HG02885 (cell line): ENCODE data around the gene TUBA1C.
"Not testable (repeated sequence)": the region's sequence is repeated elsewhere in the genome, so short reads cannot be mapped to it uniquely, and the experiment has no call there.

Experiments
- ATAC-seq: cut with Tn5 transposase; IDR thresholded peaks from one replicate; pipeline ENCODE4 v1.9.1; 2021; ENCODE audit warnings: mild to moderate bottlenecking; ENCODE audit not compliant: unreplicated experiment, poor library complexity

The TUBA1C gene

GRCh38 chr12:49282740-49283375 is 18.0 kb downstream of the TUBA1C start:
- not testable (repeated sequence) for ATAC-seq

GRCh38 chr12:49283541-49284429 is 18.9 kb downstream of the TUBA1C start:
- ATAC-seq = no peak

GRCh38 chr12:49284672-49285071 is 19.8 kb downstream of the TUBA1C start:
- ATAC-seq = no peak

- ATAC-seq = no peak
These were observed 23.0 kb downstream of the TUBA1C start for GRCh38 chr12:49287876-49288275.

- no peak for ATAC-seq
These were observed 23.6 kb downstream of the TUBA1C start for GRCh38 chr12:49288412-49288853.

GRCh38 chr12:49288922-49289555 is 24.2 kb downstream of the TUBA1C start:
- ATAC-seq = no peak

- no peak for ATAC-seq
These were observed 27.8 kb downstream of the TUBA1C start for GRCh38 chr12:49292729-49293055.

- no peak for ATAC-seq
These were observed 28.4 kb downstream of the TUBA1C start for GRCh38 chr12:49293056-49293956.

GRCh38 chr12:49294086-49294803 is 29.4 kb downstream of the TUBA1C start:
- no peak for ATAC-seq

- ATAC-seq = no peak
These were observed 29.9 kb downstream of the TUBA1C start for GRCh38 chr12:49294804-49295081.

GRCh38 chr12:49295082-49295936 is 30.4 kb downstream of the TUBA1C start, which contains the start of gene PRPH:
Gene PRPH, plus strand, starts transcription at chr12:49295147. Its CDS starts 54 bp downstream, at chr12:49295201.
- no peak for ATAC-seq

- ATAC-seq = no peak
These were observed 31.4 kb downstream of the TUBA1C start for GRCh38 chr12:49296034-49296835.

GRCh38 chr12:49296836-49297694 is 32.2 kb downstream of the TUBA1C start:
- ATAC-seq = no peak

- ATAC-seq = no peak
These were observed 32.8 kb downstream of the TUBA1C start for GRCh38 chr12:49297695-49298060.

- ATAC-seq = no peak
These were observed 33.3 kb downstream of the TUBA1C start for GRCh38 chr12:49298160-49298559.

- ATAC-seq = no peak
These were observed 36.9 kb downstream of the TUBA1C start for GRCh38 chr12:49301760-49302159.

- no peak for ATAC-seq
These were observed 39.3 kb downstream of the TUBA1C start for GRCh38 chr12:49304161-49304560.
